ENCODE data around the gene IYD. TPM values are rescaled to one million over a fixed set of nuclear protein-coding genes. Genes with fewer than 3 reads are reported as not detected.

Gene IYD, protein sequence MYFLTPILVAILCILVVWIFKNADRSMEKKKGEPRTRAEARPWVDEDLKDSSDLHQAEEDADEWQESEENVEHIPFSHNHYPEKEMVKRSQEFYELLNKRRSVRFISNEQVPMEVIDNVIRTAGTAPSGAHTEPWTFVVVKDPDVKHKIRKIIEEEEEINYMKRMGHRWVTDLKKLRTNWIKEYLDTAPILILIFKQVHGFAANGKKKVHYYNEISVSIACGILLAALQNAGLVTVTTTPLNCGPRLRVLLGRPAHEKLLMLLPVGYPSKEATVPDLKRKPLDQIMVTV
- not detected for total RNA-seq

DNA sequence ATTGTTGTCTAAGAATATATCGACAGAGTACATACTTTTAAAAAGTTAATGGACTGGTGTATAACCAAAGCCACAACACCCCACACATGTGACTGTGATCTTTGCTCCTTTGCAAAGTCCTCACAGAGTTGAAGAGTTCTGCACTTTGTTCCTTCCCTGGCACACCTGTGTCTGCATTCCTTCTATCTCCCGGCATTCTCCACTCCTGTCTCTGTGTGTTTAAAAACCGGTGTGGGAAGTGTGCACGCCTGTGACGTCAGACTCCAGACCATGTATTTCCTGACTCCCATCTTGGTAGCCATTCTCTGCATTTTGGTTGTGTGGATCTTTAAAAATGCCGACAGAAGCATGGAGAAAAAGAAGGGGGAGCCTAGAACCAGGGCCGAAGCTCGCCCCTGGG, at the start of gene IYD:
Gene IYD, plus strand, starts transcription at position 251 of the 400 bp plus-strand sequence. Its CDS starts 20 bp downstream, at position 271.
- intact Hi-C loops (cut with micrococcal nuclease), result no loop called here
- DNase-seq, result no peak
- no peaks in the 10 kb centered on the region for H3K9me3 Mint-ChIP-seq
- ChIA-PET POLR2A (no interaction called here), CTCF (interaction anchor here (0.8 to 1.1 kb wide), 2 partner anchors 27 to 661 kb away, joined by 3 to 4 read pairs; no protein-coding TSS in a partner anchor)
- no peaks in the 10 kb centered on the region for H3K4me1 Mint-ChIP-seq (ENCODE audit: low read depth)
- H3K36me3 Mint-ChIP-seq, result no peaks in the 10 kb centered on the region
- no peaks in the 10 kb centered on the region for H3K27me3 Mint-ChIP-seq
- H3K4me3 Mint-ChIP-seq, result no peak within 1 kb of the TSS
- no peak within 1 kb of the TSS for H3K27ac Mint-ChIP-seq

DNA sequence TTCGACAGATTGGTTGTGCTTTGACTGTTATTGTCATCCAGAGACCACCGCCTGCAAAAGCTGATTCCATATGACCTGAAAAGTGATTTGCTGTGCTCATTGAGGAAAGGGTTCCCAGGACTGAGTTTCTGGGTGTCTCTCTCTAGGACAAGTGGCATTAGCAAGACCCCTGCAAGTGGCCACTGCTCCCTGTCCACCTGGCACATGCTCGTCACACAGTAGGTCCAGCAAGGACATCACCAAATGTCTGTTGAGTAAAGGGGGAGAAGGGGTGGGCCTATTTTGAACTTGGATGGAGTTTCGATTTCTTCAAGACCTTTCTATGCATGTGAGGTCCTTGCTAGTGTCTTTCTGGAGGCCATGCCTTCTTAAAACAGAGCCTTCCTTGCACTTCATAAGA, 48.9 kb upstream of the IYD start:
- DNase-seq, result no peak
- Mint-ChIP-seq H3K27ac (no peak overlapping the region), H3K4me3 (no peak overlapping the region), H3K36me3 (no peaks in the 10 kb centered on the region), H3K4me1 (ENCODE audit: low read depth) (no peaks in the 10 kb centered on the region), H3K27me3 (peaks cover 7% of the 10 kb centered on the region), H3K9me3 (no peaks in the 10 kb centered on the region)
- intact Hi-C loops (cut with micrococcal nuclease), result no loop called here
- ChIA-PET CTCF (interaction anchor here (1.9 kb wide), 1 partner anchor 239 kb away, joined by 5 read pairs; no protein-coding TSS in a partner anchor), POLR2A (no interaction called here)

DNA sequence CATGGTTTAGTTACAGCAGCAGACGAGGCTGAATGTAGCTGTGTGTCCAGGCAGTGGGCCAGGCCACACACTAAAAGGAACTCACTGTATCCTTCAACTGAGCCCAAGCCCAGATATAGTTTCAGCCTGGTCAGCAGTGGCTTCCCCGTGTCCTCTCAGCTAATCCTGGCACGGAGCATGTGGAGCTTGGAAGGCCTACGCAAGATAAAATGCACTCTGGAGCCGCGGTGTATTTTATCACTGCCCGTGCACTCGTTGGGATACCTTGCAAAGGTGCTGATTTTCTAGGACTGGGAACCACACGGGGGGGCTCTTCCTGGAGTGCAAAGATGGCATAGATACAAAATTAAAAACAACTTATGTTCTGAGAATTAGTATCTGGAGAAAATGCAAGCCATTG, 48.4 kb upstream of the IYD start:
- ChIA-PET CTCF (interaction anchor here (1.9 kb wide), 1 partner anchor 239 kb away, joined by 5 read pairs; no protein-coding TSS in a partner anchor), POLR2A (no interaction called here)
- Mint-ChIP-seq H3K4me1 (ENCODE audit: low read depth) (no peaks in the 10 kb centered on the region), H3K27me3 (peaks cover 7% of the 10 kb centered on the region), H3K27ac (no peak overlapping the region), H3K9me3 (no peaks in the 10 kb centered on the region), H3K36me3 (no peaks in the 10 kb centered on the region), H3K4me3 (no peak overlapping the region)
- DNase-seq, result no peak
- intact Hi-C loops (cut with micrococcal nuclease), result no loop called here

DNA sequence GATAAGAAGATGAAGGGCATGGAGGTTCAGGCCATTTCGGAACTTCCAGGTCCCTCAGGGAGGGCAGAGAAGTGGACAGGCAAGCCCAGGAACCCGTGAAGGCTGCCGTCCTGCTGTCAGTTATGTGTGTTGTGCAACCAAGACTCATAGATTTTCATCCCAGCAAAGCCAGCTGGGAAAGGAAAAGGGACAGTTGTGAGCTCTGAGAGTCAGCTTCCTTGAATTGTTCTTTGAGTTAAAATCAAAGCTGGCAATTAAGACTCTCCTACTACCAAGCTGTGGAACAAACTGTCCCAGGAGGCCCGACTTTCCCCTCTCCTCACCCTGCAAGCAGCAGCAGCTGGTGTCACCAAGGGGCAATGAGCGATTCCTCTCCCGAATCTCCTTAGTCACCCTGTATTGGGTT, 46.3 kb upstream of the IYD start:
- CTCF ChIA-PET, result interaction anchor here (0.9 kb wide), 1 partner anchor 242 kb away, joined by 3 read pairs; no protein-coding TSS in a partner anchor

DNA sequence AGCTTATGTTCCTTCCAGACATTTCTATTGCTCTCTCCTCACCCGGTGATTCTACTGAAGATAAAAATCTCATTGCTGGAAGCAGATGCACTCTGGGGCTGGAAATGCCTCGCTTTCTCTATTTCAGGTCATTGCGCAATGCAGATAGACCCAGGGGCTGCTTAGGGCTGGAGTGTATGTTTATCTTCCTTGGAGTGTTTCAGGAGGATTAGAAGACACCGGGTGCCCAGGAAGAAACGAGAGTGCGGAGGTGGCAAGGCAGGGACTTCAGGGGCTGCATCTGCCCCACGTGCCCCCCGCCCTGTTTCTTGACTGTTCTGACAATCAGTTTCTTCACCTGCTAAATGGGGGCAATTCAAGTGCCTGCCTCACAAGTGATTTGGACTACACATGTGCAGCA, 45.6 kb upstream of the IYD start:
- H3K36me3 Mint-ChIP-seq, result no peaks in the 10 kb centered on the region
- no peak overlapping the region for H3K4me3 Mint-ChIP-seq
- POLR2A ChIA-PET, result no interaction called here
- H3K27ac Mint-ChIP-seq, result no peak overlapping the region
- no peak for DNase-seq
- H3K9me3 Mint-ChIP-seq, result no peaks in the 10 kb centered on the region
- intact Hi-C loops (cut with micrococcal nuclease), result no loop called here
- CTCF ChIA-PET, result no interaction called here
- H3K27me3 Mint-ChIP-seq, result peaks cover 7% of the 10 kb centered on the region
- H3K4me1 Mint-ChIP-seq (ENCODE audit: low read depth), result no peaks in the 10 kb centered on the region

More for the DNA sequence above, 46.3 kb upstream of the IYD start:
- Mint-ChIP-seq H3K36me3 (no peaks in the 10 kb centered on the region), H3K27ac (no peak overlapping the region), H3K27me3 (peaks cover 7% of the 10 kb centered on the region), H3K4me3 (no peak overlapping the region), H3K4me1 (ENCODE audit: low read depth) (no peaks in the 10 kb centered on the region), H3K9me3 (no peaks in the 10 kb centered on the region)
- intact Hi-C loops (cut with micrococcal nuclease), result no loop called here
- DNase-seq, result no peak
- POLR2A ChIA-PET, result no interaction called here

DNA sequence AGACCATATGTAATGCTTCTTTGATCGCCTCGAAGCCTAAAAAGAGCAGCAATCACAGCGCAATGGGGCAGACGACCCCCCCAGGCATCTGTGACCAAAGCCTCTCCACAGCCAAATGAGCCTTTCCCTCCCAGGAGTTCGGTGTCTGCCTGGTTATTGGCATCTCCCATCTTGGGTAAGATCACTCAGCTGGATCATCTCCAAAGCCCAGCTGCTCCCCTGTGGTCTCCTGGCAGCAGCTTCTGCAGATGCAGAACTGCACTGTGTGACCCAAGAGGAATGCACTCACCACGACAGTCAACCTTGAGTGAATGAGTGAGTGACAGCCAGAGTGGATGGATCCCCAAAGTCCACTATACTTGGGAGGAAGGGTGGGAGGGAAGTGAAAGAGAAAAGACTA, 44.8 kb upstream of the IYD start:
- H3K9me3 Mint-ChIP-seq, result no peaks in the 10 kb centered on the region
- no peak overlapping the region for H3K27ac Mint-ChIP-seq
- no peaks in the 10 kb centered on the region for H3K4me1 Mint-ChIP-seq (ENCODE audit: low read depth)
- no peaks in the 10 kb centered on the region for H3K36me3 Mint-ChIP-seq
- H3K27me3 Mint-ChIP-seq, result peaks cover 7% of the 10 kb centered on the region
- no peak overlapping the region for H3K4me3 Mint-ChIP-seq
- POLR2A ChIA-PET, result no interaction called here
- CTCF ChIA-PET, result no interaction called here
- DNase-seq, result no peak
- intact Hi-C loops (cut with micrococcal nuclease), result no loop called here

DNA sequence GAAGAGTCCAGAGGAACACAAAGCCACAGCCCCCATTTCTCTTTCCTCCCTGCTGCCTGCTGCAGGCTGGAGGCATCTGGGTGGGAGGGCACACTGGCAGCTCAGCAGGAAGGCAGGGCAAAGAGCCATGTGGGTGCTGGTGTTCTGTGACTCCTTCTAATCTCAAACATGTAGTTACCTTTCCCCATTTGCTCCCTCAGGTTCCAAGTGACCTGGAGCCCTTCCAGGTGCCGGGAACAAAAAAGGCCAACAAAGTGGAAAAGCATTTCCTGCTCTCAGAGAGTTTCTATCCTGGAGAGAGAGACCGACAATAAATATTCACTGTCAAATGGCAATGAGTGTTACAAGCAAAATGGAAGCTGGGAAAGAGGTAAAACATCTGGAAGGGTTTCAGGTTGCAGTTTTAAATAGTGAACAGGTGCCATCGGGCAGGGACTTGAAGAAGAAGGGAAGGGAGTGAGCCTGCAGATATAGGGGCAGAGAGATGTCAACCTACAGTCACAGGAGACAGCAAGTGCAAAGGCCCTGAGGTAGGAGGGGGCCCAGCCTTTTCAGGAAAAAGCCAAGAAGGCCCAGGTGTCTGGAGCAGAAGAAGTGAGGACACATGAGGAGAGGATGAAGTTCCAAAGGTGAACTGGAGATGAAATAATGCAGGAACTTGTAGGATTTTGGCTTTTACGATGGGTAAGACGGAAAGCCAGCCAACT, 43.6 kb upstream of the IYD start:
- Mint-ChIP-seq H3K36me3 (no peaks in the 10 kb centered on the region), H3K4me3 (no peak overlapping the region), H3K27ac (no peak overlapping the region), H3K9me3 (no peaks in the 10 kb centered on the region), H3K27me3 (peaks cover 8% of the 10 kb centered on the region), H3K4me1 (ENCODE audit: low read depth) (no peaks in the 10 kb centered on the region)
- intact Hi-C loops (cut with micrococcal nuclease), result no loop called here
- POLR2A ChIA-PET, result interaction anchor here (0.6 kb wide), 1 partner anchor 197 kb away, joined by 3 read pairs; no protein-coding TSS in a partner anchor
- CTCF ChIA-PET, result interaction anchor here (1.2 kb wide), 1 partner anchor 254 kb away, joined by 6 read pairs; no protein-coding TSS in a partner anchor
- no peak for DNase-seq

DNA sequence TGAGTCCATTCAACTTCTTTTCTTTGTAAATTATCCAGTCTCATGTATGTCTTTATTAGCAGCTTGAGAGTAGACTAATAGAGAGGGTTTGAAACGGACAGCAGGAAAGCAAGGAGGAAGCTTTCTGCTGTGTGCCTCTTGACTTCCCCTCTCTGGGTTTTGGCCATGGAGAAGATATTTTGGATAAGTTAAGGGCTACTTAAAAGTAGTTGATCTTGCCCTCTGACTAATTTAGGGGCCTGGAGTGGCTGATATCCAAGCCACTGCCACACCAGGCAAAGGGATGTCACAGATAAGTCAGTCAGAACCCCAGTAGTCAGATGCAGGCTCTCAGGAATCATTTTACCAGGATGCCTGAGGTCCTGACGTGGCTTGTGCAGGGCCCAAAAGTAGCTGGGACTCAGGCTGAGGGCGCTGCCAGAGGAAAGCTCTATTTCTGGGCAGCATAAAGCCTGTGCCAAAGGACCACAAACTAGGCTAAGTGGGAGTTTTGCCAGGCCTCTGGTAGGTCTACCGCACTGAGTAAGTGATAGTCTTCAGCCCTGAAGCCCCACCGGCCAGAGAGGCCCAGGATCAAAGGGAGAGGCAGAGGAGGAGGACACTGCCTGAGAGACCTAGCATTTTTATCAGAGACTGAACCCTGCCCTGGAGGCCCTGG, 41.6 kb upstream of the IYD start:
- H3K9me3 Mint-ChIP-seq, result no peaks in the 10 kb centered on the region
- H3K36me3 Mint-ChIP-seq, result no peaks in the 10 kb centered on the region
- ChIA-PET POLR2A (no interaction called here), CTCF (no interaction called here)
- H3K4me3 Mint-ChIP-seq, result no peak overlapping the region
- H3K4me1 Mint-ChIP-seq (ENCODE audit: low read depth), result no peaks in the 10 kb centered on the region
- DNase-seq, result no peak
- H3K27ac Mint-ChIP-seq, result no peak overlapping the region
- H3K27me3 Mint-ChIP-seq, result peaks cover 8% of the 10 kb centered on the region
- intact Hi-C loops (cut with micrococcal nuclease), result no loop called here

DNA sequence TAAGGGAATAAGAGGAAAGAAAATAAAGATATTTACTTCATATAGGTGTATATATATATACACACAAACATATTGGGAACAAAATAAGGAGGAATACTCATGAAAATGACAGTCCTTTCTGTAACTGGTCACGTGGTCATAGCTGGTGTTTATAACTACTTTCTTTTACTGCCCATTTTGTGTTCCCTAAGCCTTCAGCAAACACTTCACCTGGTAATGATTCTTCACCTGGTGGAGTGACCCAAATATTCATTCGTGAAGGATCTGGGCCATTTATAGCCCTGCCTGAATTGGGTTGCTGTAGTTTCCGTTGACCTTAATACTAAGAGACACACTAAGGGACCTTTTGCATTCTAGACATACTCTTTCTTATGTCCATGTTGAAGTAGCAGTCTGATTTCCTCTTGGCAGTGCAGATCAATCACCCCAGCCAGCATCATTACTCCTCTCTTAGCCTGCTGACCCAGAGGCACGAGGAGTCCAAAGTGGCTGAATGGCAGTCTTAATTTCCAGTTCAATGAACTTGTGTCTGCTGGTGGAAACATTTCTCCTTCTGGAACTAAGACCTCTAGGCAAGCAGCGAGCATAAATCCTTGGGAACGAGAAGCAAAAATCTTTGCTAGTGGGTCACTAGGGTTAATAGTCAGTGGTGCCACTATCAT, 39.9 kb upstream of the IYD start:
- H3K36me3 Mint-ChIP-seq, result no peaks in the 10 kb centered on the region
- ChIA-PET POLR2A (no interaction called here), CTCF (no interaction called here)
- H3K27me3 Mint-ChIP-seq, result peaks cover 9% of the 10 kb centered on the region
- intact Hi-C loops (cut with micrococcal nuclease), result no loop called here
- H3K4me1 Mint-ChIP-seq (ENCODE audit: low read depth), result no peaks in the 10 kb centered on the region
- no peaks in the 10 kb centered on the region for H3K9me3 Mint-ChIP-seq
- DNase-seq, result no peak
- H3K27ac Mint-ChIP-seq, result no peak overlapping the region
- no peak overlapping the region for H3K4me3 Mint-ChIP-seq

DNA sequence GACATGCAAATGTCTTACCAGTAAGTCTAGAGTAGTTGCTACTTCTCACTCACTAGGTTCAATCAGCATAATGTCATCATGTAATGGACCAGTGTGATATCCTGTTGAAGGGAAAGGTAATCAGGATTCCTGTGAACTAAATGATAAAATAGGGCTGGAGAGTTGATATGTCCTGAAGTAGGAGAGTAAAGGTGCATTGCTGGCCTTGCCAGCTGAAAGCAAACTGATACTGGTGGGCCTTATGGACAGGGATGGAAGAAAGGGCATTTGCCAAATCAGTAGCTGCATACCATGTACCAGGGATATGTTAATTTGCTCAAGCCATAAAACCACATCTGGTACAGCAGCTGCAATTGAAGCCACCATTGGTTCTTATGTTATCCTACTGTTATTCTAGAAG, 37.5 kb upstream of the IYD start:
- no peak for DNase-seq
- CTCF ChIA-PET, result interaction anchor here (1.2 kb wide), 1 partner anchor 251 kb away, joined by 4 read pairs; no protein-coding TSS in a partner anchor
- Mint-ChIP-seq H3K27ac (no peak overlapping the region), H3K27me3 (peaks cover 16% of the 10 kb centered on the region), H3K4me1 (ENCODE audit: low read depth) (no peaks in the 10 kb centered on the region), H3K36me3 (no peaks in the 10 kb centered on the region), H3K9me3 (no peaks in the 10 kb centered on the region), H3K4me3 (no peak overlapping the region)
- intact Hi-C loops (cut with micrococcal nuclease), result loop anchor here (10.0 kb wide), 1 partner anchor 127 kb away; no protein-coding TSS in a partner anchor
- POLR2A ChIA-PET, result no interaction called here

DNA sequence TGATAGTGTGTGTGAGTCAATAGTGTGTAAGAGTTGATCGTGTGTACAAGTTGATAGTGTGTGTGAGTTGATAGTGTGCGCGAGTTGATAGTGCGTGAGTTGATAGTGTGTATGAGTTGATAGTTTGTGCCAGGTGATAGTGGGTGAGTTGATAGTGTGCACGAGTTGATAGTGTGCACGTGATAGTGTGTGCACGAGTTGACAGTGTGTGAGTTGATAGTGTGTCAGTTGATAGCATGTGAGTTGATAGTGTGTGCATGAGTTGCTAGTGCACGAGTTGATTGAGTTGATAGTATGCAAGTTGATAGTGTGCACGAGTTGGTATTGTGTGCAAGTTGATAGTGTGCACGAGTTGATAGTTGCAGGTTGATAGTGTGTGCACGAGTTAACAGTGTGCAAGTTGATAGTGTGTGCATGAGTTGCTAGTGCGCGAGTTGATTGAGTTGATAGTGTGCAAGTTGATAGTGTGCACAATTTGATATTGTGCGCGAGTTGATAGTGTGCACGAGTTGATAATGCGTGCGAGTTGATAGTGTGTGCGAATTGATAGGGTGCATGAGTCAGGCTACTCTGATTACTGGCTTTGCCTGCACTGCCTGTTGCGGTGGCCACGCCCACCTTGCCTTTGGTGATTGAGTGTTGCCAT, 35.8 kb upstream of the IYD start:
- H3K4me3 Mint-ChIP-seq, result no peak overlapping the region
- ChIA-PET POLR2A (no interaction called here), CTCF (no interaction called here)
- no peak overlapping the region for H3K27ac Mint-ChIP-seq
- intact Hi-C loops (cut with micrococcal nuclease), result loop anchor here (10.0 kb wide), 1 partner anchor 128 kb away; no protein-coding TSS in a partner anchor
- H3K9me3 Mint-ChIP-seq, result no peaks in the 10 kb centered on the region
- H3K27me3 Mint-ChIP-seq, result peaks cover 18% of the 10 kb centered on the region
- no peaks in the 10 kb centered on the region for H3K4me1 Mint-ChIP-seq (ENCODE audit: low read depth)
- DNase-seq, result no peak
- H3K36me3 Mint-ChIP-seq, result no peaks in the 10 kb centered on the region

DNA sequence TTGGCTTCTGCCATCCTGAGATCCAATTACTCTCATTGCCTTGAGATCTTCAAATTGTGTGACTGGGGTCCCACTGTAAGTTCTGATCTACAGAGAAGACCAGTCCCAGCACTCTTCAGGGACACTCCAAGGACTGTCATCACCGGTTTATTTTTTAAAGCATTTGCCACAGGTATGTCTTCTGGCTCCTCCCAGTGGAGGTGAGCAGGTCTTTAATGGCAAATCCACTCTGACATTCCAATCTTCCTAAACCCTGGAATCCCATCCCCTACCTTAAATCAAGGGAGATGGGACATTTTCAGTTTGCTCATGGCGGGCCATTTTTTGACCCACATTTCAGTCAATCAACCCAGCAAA, 35.2 kb upstream of the IYD start:
- POLR2A ChIA-PET, result no interaction called here

More for the DNA sequence above, 35.2 kb upstream of the IYD start:
- DNase-seq, result no peak
- peaks cover 18% of the 10 kb centered on the region for H3K27me3 Mint-ChIP-seq
- no peaks in the 10 kb centered on the region for H3K36me3 Mint-ChIP-seq
- no peaks in the 10 kb centered on the region for H3K4me1 Mint-ChIP-seq (ENCODE audit: low read depth)
- intact Hi-C loops (cut with micrococcal nuclease), result loop anchor here (10.0 kb wide), 1 partner anchor 129 kb away; no protein-coding TSS in a partner anchor
- no peaks in the 10 kb centered on the region for H3K9me3 Mint-ChIP-seq
- CTCF ChIA-PET, result no interaction called here
- H3K27ac Mint-ChIP-seq, result no peak overlapping the region
- no peak overlapping the region for H3K4me3 Mint-ChIP-seq

Data from activated CD4-positive, alpha-beta memory T cell treated with anti-CD3 and anti-CD28 coated beads for 36 hours (primary cell).